GM10266 (cell line): Measurements from ENCODE around the gene LY6G6C.

Experiments
- DNase-seq: peaks from one replicate; pipeline ENCODE4 v3.0.0; 2012; ENCODE audit errors: extremely low spot score
- TF ChIP-seq, protein P1 (sequence below): IDR thresholded peaks from 2 replicates; pipeline ENCODE4 v1.5.1; 2012; ENCODE audit warnings: mild to moderate bottlenecking, low read depth; ENCODE audit not compliant: control insufficient read depth, insufficient read depth; ENCODE audit errors: missing control alignments

LY6G6C gene

DNA sequence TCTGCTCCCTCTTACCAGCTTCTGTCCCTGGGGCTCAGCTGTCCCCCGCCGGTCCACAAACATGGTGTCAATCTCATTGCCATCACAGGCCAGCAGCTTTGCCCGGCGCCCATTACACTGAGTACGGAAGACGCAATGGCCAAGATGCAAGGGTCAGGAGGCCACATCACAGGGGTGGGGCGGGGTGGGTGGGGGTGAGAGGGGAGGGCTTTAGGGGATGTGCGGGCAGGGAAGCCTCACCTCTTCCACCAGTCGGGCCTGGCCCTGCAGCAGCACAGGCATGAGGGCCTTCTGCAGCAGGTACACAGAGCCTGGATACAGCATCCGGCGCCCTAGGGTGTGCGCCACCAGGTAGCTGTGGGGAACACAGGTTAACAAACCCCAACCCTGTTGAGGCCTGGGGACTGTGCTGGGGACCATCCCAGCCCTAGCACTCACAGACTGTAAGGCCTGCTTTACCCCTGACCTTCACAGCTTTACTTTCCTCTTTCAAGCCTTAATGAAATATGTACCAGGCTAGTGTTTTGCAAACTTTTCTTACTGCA, 29.9 kb downstream of the LY6G6C start:
- no peak for DNase-seq
- TF ChIP-seq, protein P1, sequence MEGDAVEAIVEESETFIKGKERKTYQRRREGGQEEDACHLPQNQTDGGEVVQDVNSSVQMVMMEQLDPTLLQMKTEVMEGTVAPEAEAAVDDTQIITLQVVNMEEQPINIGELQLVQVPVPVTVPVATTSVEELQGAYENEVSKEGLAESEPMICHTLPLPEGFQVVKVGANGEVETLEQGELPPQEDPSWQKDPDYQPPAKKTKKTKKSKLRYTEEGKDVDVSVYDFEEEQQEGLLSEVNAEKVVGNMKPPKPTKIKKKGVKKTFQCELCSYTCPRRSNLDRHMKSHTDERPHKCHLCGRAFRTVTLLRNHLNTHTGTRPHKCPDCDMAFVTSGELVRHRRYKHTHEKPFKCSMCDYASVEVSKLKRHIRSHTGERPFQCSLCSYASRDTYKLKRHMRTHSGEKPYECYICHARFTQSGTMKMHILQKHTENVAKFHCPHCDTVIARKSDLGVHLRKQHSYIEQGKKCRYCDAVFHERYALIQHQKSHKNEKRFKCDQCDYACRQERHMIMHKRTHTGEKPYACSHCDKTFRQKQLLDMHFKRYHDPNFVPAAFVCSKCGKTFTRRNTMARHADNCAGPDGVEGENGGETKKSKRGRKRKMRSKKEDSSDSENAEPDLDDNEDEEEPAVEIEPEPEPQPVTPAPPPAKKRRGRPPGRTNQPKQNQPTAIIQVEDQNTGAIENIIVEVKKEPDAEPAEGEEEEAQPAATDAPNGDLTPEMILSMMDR = no peak

DNA sequence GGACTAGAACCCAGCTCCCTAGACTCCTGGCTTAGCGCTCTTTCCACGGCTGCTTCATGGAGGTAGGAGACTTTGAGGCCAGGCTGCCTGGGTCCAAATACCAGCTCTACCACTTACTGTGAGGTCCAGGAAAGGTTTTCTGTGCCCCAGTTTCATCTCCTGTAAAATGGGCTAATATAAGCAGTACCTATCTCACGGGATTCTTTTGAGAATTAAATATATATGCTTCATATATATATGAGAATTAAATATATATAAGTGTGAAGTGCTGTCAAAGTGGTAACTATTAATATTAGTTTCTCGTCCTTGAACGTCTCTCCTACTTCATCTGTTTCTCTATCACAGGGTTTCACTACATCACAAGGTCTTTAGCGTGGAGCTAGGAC, 30.5 kb downstream of the LY6G6C start:
- TF ChIP-seq, protein P1 = no peak

DNA sequence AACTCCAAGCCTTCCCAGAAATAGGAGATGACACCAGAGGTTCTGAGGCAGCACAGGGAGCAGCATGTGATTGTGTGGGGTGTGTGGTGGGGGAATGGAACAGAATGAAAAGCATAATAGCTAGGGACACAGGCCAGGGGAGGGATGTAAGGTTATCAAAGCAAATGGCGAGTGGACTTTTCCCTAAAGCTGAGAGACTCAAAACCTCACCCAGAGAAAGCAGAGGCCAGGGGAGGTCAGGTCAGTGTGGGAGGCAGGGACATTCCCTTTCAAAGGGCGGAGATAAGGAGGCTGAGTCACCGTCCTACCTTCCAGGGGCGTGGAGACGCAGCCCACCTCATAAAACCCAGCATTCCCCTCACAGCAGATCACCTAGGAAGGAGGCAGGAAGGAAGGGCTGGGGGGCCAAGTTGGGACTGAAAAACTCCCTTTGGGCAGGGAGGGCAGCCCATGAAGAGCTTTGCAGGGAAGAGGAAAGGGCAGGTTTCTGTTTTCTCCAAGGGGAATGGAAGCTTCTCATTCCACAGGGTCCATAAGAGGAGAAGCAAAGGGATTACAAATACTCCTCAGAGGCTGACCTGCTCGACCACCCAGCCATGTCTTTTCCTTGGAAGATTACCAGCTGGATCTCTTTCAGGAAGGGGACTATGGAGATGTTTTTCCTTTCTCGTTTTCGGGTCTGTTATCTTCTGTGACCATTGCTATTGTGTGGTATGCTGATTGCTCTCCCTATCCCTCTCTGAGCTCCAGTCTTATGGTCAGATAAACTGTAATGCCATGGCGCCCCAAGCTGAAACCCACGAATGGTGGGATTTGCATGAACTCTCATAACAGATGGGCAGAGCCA, 31.1 kb downstream of the LY6G6C start:
- no peak for DNase-seq

More for the DNA sequence above, 30.5 kb downstream of the LY6G6C start:
- DNase-seq = no peak

DNA sequence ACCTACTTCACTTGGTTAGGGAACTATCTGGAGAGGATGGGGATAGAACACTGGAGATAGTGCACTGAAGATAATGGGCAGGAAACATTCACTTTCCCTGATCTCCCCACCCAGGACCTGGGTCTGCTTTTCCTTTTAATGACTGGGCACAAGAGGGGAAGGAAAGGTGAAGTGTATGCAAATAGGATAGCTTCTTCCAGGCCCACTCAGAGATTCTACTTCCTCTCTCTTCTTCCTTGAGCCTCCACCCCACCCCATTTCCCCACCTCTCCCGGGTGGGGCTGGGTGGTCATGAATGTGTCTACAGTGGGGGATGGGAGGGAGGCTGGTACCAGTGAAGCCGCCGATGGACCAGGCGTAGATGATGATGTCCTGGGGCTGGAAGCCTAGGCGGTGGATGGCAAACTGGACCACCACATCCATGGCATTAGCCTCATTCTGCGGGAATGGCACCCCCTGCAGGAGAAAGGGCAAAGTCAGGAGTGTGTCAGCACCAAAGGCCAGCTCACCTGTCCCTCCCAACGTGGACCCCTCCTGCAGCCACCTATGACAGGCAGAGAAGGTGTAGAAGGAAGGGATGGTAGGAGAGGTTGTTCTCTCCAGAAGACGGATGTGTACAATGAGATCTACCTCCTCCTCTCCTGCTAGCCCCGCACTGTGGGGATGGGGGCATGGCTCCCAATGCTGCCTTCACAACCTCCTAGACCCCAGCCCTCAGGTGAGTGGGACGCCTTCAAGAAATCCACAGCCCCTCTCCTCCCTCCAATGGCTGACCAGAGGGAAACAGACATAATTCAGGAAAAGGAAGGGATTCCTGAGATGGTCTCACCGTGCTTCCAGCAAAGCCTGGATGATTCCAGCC, 32.1 kb downstream of the LY6G6C start:
- TF ChIP-seq, protein P1 = peak; percentile 42
- no peak for DNase-seq

More for the DNA sequence above, 31.1 kb downstream of the LY6G6C start:
- TF ChIP-seq, protein P1 = no peak

DNA sequence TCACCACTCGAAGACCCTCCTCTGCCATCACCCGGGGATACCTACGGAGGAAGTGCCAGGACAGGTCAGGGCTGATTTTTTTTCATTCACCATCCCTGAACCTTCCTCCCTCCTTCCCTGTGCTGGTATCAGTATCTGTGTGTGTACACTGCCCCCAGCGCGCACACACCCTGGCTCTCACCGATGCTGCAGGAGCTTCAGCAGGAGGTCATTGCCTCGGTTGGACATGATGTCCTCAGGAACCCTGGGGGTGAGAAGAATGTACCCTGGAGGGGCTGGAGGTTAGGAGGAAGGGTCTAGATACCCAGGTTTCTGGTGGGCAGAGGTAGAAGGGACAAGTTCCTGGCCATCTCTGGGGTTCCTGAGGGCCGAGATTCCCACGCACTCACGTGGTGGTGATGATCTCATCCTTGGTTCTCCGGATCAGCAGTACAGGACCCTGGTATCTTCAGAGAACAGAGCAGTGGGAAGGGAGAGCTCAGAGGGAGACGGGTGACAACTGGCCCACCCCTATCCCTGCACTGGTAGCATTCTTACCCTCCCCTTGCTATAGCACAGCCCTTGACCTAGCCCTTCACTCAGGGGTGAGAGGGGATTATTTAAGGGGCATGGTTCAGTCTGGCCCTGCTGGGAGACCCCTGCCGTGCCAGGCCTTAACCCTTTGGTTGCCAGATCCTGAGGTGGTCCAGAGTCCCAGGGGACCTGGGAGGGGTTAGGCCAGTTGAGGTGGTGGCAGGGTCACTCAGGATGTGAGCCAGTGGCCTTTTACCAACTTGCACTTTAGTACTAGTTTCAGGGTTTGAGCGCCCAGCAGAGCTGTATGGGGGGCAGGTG, 33.5 kb downstream of the LY6G6C start:
- TF ChIP-seq, protein P1 = no peak
- DNase-seq = no peak

DNA sequence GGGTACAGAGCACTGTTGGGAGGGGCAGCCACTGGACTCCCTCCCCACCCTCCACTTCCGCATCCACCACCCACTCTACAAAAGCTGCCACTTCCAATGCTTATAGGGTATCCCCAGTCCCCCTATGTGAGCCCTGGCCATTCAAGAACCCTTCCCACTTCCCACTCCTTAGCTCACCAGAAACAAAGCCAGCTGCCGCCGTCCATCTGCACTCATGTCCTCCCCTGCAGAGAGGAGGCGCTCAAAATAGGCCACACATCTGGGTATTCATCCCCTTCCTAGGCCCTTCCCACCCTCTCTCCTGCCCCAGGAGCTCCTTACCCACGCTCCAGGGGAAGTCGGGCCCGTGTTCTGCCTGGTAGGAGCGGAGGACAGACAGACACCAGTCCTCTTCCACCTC, 34.2 kb downstream of the LY6G6C start:
- TF ChIP-seq, protein P1 = no peak
- no peak for DNase-seq
